H9 (cell line): ENCODE data around the gene ADA. TPM values are rescaled to one million over a fixed set of nuclear protein-coding genes. Genes with fewer than 3 reads are reported as not detected.

Experiments
- DNase-seq: peaks from one replicate; pipeline ENCODE4 v3.0.0-alpha.2; 2017
- H2AFZ ChIP-seq: one replicate; pipeline ENCODE4 v1.6.1; 2013; ENCODE audit warnings: mild to moderate bottlenecking, low read length, control low read depth, moderate library complexity
- H2AK5ac ChIP-seq: 2 replicates; pipeline ENCODE4 v1.6.1; 2013; ENCODE audit warnings: low read length, control low read depth, mixed read lengths; ENCODE audit not compliant: insufficient read length
- H2BK120ac ChIP-seq: one replicate; pipeline ENCODE4 v1.6.1; 2013; ENCODE audit warnings: low read depth, mild to moderate bottlenecking, low read length, control low read depth, inconsistent platforms; ENCODE audit not compliant: poor library complexity, severe bottlenecking
- H2BK12ac ChIP-seq: 2 replicates; pipeline ENCODE4 v1.6.1; 2013; ENCODE audit warnings: low read length, control low read depth, mixed read lengths, low read depth; ENCODE audit not compliant: insufficient read length
- H2BK15ac ChIP-seq: 2 replicates; pipeline ENCODE4 v1.6.1; 2013; ENCODE audit warnings: low read depth, low read length, control low read depth
- H2BK20ac ChIP-seq: one replicate; pipeline ENCODE4 v1.6.1; 2013; ENCODE audit warnings: low read depth, mild to moderate bottlenecking, low read length, control low read depth, inconsistent platforms; ENCODE audit not compliant: poor library complexity, severe bottlenecking
- H2BK5ac ChIP-seq: 2 replicates; pipeline ENCODE4 v1.6.1; 2013; ENCODE audit warnings: low read length, control low read depth, mixed read lengths; ENCODE audit not compliant: insufficient read length
- H3K14ac ChIP-seq: 2 replicates; pipeline ENCODE4 v1.6.1; 2013; ENCODE audit warnings: low read length, control low read depth; ENCODE audit not compliant: insufficient read depth
- H3K18ac ChIP-seq: 2 replicates; pipeline ENCODE4 v1.6.1; 2013; ENCODE audit warnings: low read depth, mild to moderate bottlenecking, mixed read lengths, low read length, control low read depth; ENCODE audit not compliant: insufficient read length
- H3K23ac ChIP-seq: 2 replicates; pipeline ENCODE4 v1.6.1; 2013; ENCODE audit warnings: low read length, control low read depth, mixed read lengths, low read depth; ENCODE audit not compliant: insufficient read length
- H3K23me2 ChIP-seq: 2 replicates; pipeline ENCODE4 v1.6.1; 2013; ENCODE audit warnings: low read depth, mild to moderate bottlenecking, mixed read lengths, low read length, control low read depth; ENCODE audit not compliant: insufficient read length, poor library complexity, severe bottlenecking
- H3K27ac ChIP-seq: 2 replicates; pipeline ENCODE4 v1.5.1; 2013; ENCODE audit warnings: low read length, control low read depth, mixed read lengths, low read depth; ENCODE audit not compliant: insufficient read length
- H3K27me3 ChIP-seq: 2 replicates; pipeline ENCODE4 v1.6.1; 2013; ENCODE audit warnings: low read length, control low read depth, inconsistent platforms; ENCODE audit not compliant: insufficient read depth
- H3K4ac ChIP-seq: 2 replicates; pipeline ENCODE4 v1.6.1; 2013; ENCODE audit warnings: low read depth, mild to moderate bottlenecking, control low read depth, inconsistent platforms, low read length, moderate library complexity
- H3K4me1 ChIP-seq: 2 replicates; pipeline ENCODE4 v1.6.1; 2013; ENCODE audit warnings: low read length, control low read depth, inconsistent platforms; ENCODE audit not compliant: insufficient read depth
- H3K4me2 ChIP-seq: 2 replicates; pipeline ENCODE4 v1.6.1; 2013; ENCODE audit warnings: low read length, control low read depth, mixed read lengths; ENCODE audit not compliant: insufficient read length, insufficient read depth
- H3K56ac ChIP-seq: 2 replicates; pipeline ENCODE4 v1.6.1; 2013; ENCODE audit warnings: low read depth, mild to moderate bottlenecking, mixed read lengths, low read length, control low read depth; ENCODE audit not compliant: insufficient read length
- H3K79me1 ChIP-seq: 2 replicates; pipeline ENCODE4 v1.6.1; 2013; ENCODE audit warnings: low read depth, mild to moderate bottlenecking, moderate library complexity, low read length, control low read depth, inconsistent platforms; ENCODE audit not compliant: insufficient read depth, poor library complexity, severe bottlenecking
- H3K79me2 ChIP-seq: 2 replicates; pipeline ENCODE4 v1.6.1; 2013; ENCODE audit warnings: low read length, control low read depth, inconsistent platforms; ENCODE audit not compliant: insufficient read depth
- H3K9ac ChIP-seq: 2 replicates; pipeline ENCODE4 v1.6.1; 2013; ENCODE audit warnings: low read length, control low read depth, mixed read lengths; ENCODE audit not compliant: insufficient read length; ENCODE audit errors: extremely low read depth
- H3K9me3 ChIP-seq: one replicate; pipeline ENCODE4 v1.6.1; 2013; ENCODE audit warnings: low read depth, low read length, inconsistent platforms; ENCODE audit not compliant: control insufficient read depth
- H3T11ph ChIP-seq: one replicate; pipeline ENCODE4 v1.6.1; 2013; ENCODE audit warnings: mild to moderate bottlenecking, low read length, control low read depth, inconsistent platforms
- H4K20me1 ChIP-seq: one replicate; pipeline ENCODE4 v1.6.1; 2013; ENCODE audit not compliant: control insufficient read depth, insufficient read length, insufficient read depth
- H4K5ac ChIP-seq: 2 replicates; pipeline ENCODE4 v1.6.1; 2013; ENCODE audit warnings: low read depth, mild to moderate bottlenecking, mixed read lengths, low read length, control low read depth; ENCODE audit not compliant: insufficient read length
- H4K8ac ChIP-seq: replicated peaks from 2 replicates; pipeline ENCODE4 v1.6.1; 2013; ENCODE audit warnings: low read length, control low read depth, mixed read lengths, low read depth; ENCODE audit not compliant: insufficient read length
- H4K91ac ChIP-seq: 2 replicates; pipeline ENCODE4 v1.6.1; 2013; ENCODE audit warnings: low read depth, mild to moderate bottlenecking, moderate library complexity, mixed read lengths, low read length, control low read depth; ENCODE audit not compliant: insufficient read length
- H3K27ac Mint-ChIP-seq, 3 experiments: 2 replicates in 2 of 3; 3 replicates in 1 of 3; pipeline ENCODE4 v1.8.0; 2020 to 2021; ENCODE audit warnings: mixed read lengths in 3 of 3, mild to moderate bottlenecking in 1 of 3, moderate library complexity in 1 of 3
- H3K27me3 Mint-ChIP-seq: 2 replicates; pipeline ENCODE4 v1.8.0; 2021; ENCODE audit warnings: low read depth, mild to moderate bottlenecking, moderate library complexity, mixed read lengths
- H3K36me3 Mint-ChIP-seq, 3 experiments: 2 replicates in 2 of 3; 3 replicates in 1 of 3; pipeline ENCODE4 v1.8.0; 2020 to 2021; ENCODE audit warnings: low read depth in 3 of 3, mixed read lengths in 3 of 3; ENCODE audit not compliant: insufficient read depth in 1 of 3
- H3K4me1 Mint-ChIP-seq, 2 experiments: 2 replicates each; pipeline ENCODE4 v1.8.0; 2020; ENCODE audit warnings: mixed read lengths in 2 of 2
- H3K4me3 Mint-ChIP-seq, 2 experiments: 2 replicates in 1 of 2; 3 replicates in 1 of 2; pipeline ENCODE4 v1.8.0; 2020 to 2021; ENCODE audit warnings: mild to moderate bottlenecking in 2 of 2, mixed read lengths in 2 of 2, moderate library complexity in 1 of 2
- H3K9me3 Mint-ChIP-seq, 2 experiments: 2 replicates in 1 of 2; 3 replicates in 1 of 2; pipeline ENCODE4 v1.8.0; 2020; ENCODE audit warnings: mild to moderate bottlenecking in 2 of 2, mixed read lengths in 2 of 2, moderate library complexity in 1 of 2
- CTCF ChIP-seq: fragments of 200-600 bp; sonication (generic); conservative IDR thresholded peaks from 3 replicates; pipeline ENCODE4 v1.8.0; 2021; ENCODE audit warnings: antibody characterized with exemption, mild to moderate bottlenecking
- WGBS: extraction: QIAGEN DNeasy Blood & Tissue Kit; methylation state at CpG from one replicate; pipeline ENCODE4 v1.1.7; 2013; ENCODE audit warnings: missing lambda C conversion rate, low lambda C conversion rate, mixed read lengths; ENCODE audit not compliant: insufficient read length; ENCODE audit errors: extremely low coverage; 5-methylcytosine and 5-hydroxymethylcytosine counted together
- total RNA-seq: library from RNA; stranded (reverse); gene quantifications from 2 replicates; pipeline ENCODE4 v1.2.1, GENCODE V29; 2021

The ADA gene
- total RNA-seq, 1 experiment from 2014 or later: 22.0 TPM

- Histone ChIP-seq H4K91ac (no peak overlapping the region), H3K9me3 (no peaks in the 10 kb centered on the region), H3K79me2 (no peaks in the 10 kb centered on the region), H3K27ac (no peak overlapping the region), H3K27me3 (no peaks in the 10 kb centered on the region), H2BK120ac (no peak overlapping the region), H2BK15ac (no peak overlapping the region), H4K20me1 (no peaks in the 10 kb centered on the region), H4K5ac (no peak overlapping the region), H3K18ac (no peak overlapping the region), H3T11ph (no peak overlapping the region), H2BK20ac (no peak overlapping the region), H3K4me2 (no peak overlapping the region), H2BK5ac (no peak overlapping the region), H3K4me1 (no peaks in the 10 kb centered on the region), H4K8ac (no peak overlapping the region), H2BK12ac (no peak overlapping the region), H2AK5ac (no peak overlapping the region), H2AFZ (no peak overlapping the region), H3K14ac (no peak overlapping the region), H3K56ac (no peak overlapping the region), H3K4ac (no peak overlapping the region), H3K23me2 (no peaks in the 10 kb centered on the region), H3K23ac (no peak overlapping the region), H3K79me1 (no peaks in the 10 kb centered on the region), H3K9ac (no peak overlapping the region)
- WGBS: no CpG with 5 or more reads among the region's 2 CpGs
- Mint-ChIP-seq H3K27ac (no peak overlapping the region), H3K4me1 (peaks cover 0 to 8% of the 10 kb centered on the region in 2 experiments; a peak in 2 of 4 replicates), H3K4me3 (no peak overlapping the region), H3K27me3 (no peaks in the 10 kb centered on the region), H3K36me3 (peaks cover 0 to 3% (median 1%) of the 10 kb centered on the region in 3 experiments; a peak in 2 of 7 replicates), H3K9me3 (no peaks in the 10 kb centered on the region)
- TF ChIP-seq CTCF: no peak
- no peak for DNase-seq
Observed at GRCh38 chr20:44573501-44573869, 78.0 kb downstream of the ADA start.
